Measurements from ENCODE around the gene SPOCK1. TPM values are rescaled to one million over a fixed set of nuclear protein-coding genes. Genes with fewer than 3 reads are reported as not detected.
"Not testable (repeated sequence)": the region's sequence is repeated elsewhere in the genome, so short reads cannot be mapped to it uniquely, and the experiment has no call there.

Gene SPOCK1
- total and polyA plus RNA-seq, 2 of the 4 experiments (the other 2 are of a cell fraction), result 5.0 to 20.3 TPM

GRCh38 chr5:137391044-137391443 is 108.1 kb downstream of the SPOCK1 start:
- H3K9me3 ChIP-seq (ENCODE audit: control insufficient read depth, insufficient read depth, low read length); H2AK5ac ChIP-seq (ENCODE audit: low read depth, low read length); H3K4me3 ChIP-seq (ENCODE audit: insufficient read depth, low read depth, low read length); H3K36me3 ChIP-seq (ENCODE audit: control insufficient read depth, insufficient read depth, low read length); in situ Hi-C loops (cut with MboI; ENCODE audit: low sequenced_read_pairs); H3K9ac ChIP-seq (ENCODE audit: low read depth, low read length); DNase-seq; H4K20me1 ChIP-seq (ENCODE audit: insufficient read depth, low read length); H2AK9ac ChIP-seq (replicated peaks; ENCODE audit: low read depth, low read length, poor library complexity); dilution Hi-C loops (cut with HindIII; ENCODE audit: low sequenced_read_pairs, unreplicated experiment); H3K4me1 ChIP-seq (ENCODE audit: control insufficient read depth, insufficient read depth, low read length); H2BK120ac ChIP-seq (ENCODE audit: low read depth, low read length); H2BK15ac ChIP-seq (ENCODE audit: low read depth, low read length); POLR2A ChIA-PET (ENCODE audit: unreplicated experiment); ATAC-seq (ENCODE audit: low read depth); H2AFZ ChIP-seq (replicated peaks; ENCODE audit: low read length, poor library complexity); H3K27me3 ChIP-seq (ENCODE audit: control insufficient read depth, insufficient read depth, low read length); H2BK20ac ChIP-seq (ENCODE audit: low read depth, low read length); CTCF ChIA-PET; H2BK5ac ChIP-seq (ENCODE audit: low read depth, low read length, poor library complexity, severe bottlenecking); BruUV-seq (replicated peaks); H3K56ac ChIP-seq (ENCODE audit: extremely low read depth, insufficient read depth, low read length); H4K8ac ChIP-seq (ENCODE audit: low read depth in 2 of 2, low read length in 2 of 2); H3K27ac ChIP-seq (ENCODE audit: insufficient read depth, low read length); H3K18ac ChIP-seq (ENCODE audit: low read depth, low read length); H3K79me1 ChIP-seq (ENCODE audit: low read depth in 1 of 2, low read length in 2 of 2); H3K4ac ChIP-seq (ENCODE audit: low read depth, low read length); H3K14ac ChIP-seq (replicated peaks; ENCODE audit: low read depth, low read length); intact Hi-C loops (cut with micrococcal nuclease); H3K23ac ChIP-seq (ENCODE audit: low read depth, low read length); H4K91ac ChIP-seq (ENCODE audit: insufficient read depth, low read depth, low read length); H3K9me1 ChIP-seq (ENCODE audit: insufficient read depth, low read length); H4K5ac ChIP-seq (ENCODE audit: low read depth, low read length); H3K4me2 ChIP-seq (ENCODE audit: low read depth, low read length): not testable (repeated sequence)
- no CpG with 5 or more reads among the region's 7 CpGs for WGBS, 2 experiments (ENCODE audit: extremely low coverage in 2 of 2, insufficient read length in 1 of 2)

Data from IMR-90 (cell line).